Measurements from ENCODE around the gene MRPL49. TPM values are rescaled to one million over a fixed set of nuclear protein-coding genes. Genes with fewer than 3 reads are reported as not detected.

Gene MRPL49
- total RNA-seq, 1 donor from 2014 or later, result 45.1 TPM

DNA sequence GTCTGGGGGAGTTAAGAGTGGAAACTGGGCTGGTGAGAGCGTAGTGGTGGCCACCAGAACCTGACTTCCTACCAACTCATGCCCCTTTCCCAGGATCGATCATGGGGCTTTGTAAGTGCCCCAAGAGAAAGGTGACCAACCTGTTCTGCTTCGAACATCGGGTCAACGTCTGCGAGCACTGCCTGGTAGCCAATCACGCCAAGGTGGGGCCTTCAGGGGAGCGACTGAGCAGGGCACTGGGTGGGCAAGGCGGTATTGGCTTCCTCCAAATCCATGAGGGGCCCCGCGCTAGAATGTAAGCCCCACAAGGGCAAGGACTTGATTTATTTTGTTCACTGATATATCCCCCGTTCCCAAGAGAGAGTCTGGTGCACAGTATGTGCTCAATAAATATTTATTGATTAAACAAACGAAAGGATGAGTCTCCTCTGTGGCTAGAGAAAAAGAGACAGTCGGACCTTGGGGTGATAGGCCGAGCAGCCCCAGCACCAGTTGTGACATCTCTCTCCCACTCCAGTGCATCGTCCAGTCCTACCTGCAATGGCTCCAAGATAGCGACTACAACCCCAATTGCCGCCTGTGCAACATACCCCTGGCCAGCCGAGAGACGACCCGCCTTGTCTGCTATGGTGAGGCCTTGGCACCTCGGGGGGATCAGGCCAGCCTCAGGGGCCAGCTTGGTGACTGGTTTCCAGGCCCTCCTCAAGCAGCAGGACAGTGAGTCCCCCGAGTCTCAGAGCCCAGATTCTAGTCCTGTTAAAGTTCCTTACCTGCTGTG, 37.3 kb upstream of the MRPL49 start:
- no peaks in the 10 kb centered on the region for H3K27me3 Mint-ChIP-seq (ENCODE audit: low read depth, unreplicated experiment)
- Histone ChIP-seq H3K27me3 (ENCODE audit: insufficient read depth, low read length) (no peaks in the 10 kb centered on the region), H4K20me1 (ENCODE audit: insufficient read depth, low read length) (no peaks in the 10 kb centered on the region), H3K4me1 (ENCODE audit: insufficient read depth, low read length) (peaks cover 15% of the 10 kb centered on the region), H3K9ac (ENCODE audit: low read length) (peak overlapping the region; percentile 99), H3K9me3 (ENCODE audit: insufficient read depth, low read depth, low read length) (no peaks in the 10 kb centered on the region), H3K36me3 (ENCODE audit: insufficient read depth, low read length) (peaks cover 14% of the 10 kb centered on the region), H2AFZ (ENCODE audit: low read depth, low read length) (peak overlapping the region; percentile 57), H3K4me3 (ENCODE audit: insufficient read depth, low read depth, low read length) (peak overlapping the region; percentile 98), H3K79me2 (ENCODE audit: insufficient read depth, low read length) (peaks cover 60% of the 10 kb centered on the region), H3K27ac (ENCODE audit: low read depth, low read length) (peak overlapping the region; percentile 98), H3K4me2 (ENCODE audit: low read length) (peak overlapping the region; percentile 95)
- FAIRE-seq (no peak), DNase-seq (ENCODE audit: low read depth) (no peak)
- no peaks in the 10 kb centered on the region for H3K9me3 Mint-ChIP-seq (ENCODE audit: unreplicated experiment)
- H3K27ac Mint-ChIP-seq (ENCODE audit: unreplicated experiment), result peak overlapping the region; percentile 99
- H3K36me3 Mint-ChIP-seq (ENCODE audit: low read depth, unreplicated experiment), result peaks cover 15% of the 10 kb centered on the region
- H3K4me3 Mint-ChIP-seq (ENCODE audit: unreplicated experiment), result peak overlapping the region; percentile 96
- peaks cover 9% of the 10 kb centered on the region for H3K4me1 Mint-ChIP-seq (ENCODE audit: low read depth, unreplicated experiment)
- no peak for TF ChIP-seq EZH2 (IDR thresholded peaks at IDR 0.05; ENCODE audit: insufficient read depth, low read length)
- TF ChIP-seq, protein P1, sequence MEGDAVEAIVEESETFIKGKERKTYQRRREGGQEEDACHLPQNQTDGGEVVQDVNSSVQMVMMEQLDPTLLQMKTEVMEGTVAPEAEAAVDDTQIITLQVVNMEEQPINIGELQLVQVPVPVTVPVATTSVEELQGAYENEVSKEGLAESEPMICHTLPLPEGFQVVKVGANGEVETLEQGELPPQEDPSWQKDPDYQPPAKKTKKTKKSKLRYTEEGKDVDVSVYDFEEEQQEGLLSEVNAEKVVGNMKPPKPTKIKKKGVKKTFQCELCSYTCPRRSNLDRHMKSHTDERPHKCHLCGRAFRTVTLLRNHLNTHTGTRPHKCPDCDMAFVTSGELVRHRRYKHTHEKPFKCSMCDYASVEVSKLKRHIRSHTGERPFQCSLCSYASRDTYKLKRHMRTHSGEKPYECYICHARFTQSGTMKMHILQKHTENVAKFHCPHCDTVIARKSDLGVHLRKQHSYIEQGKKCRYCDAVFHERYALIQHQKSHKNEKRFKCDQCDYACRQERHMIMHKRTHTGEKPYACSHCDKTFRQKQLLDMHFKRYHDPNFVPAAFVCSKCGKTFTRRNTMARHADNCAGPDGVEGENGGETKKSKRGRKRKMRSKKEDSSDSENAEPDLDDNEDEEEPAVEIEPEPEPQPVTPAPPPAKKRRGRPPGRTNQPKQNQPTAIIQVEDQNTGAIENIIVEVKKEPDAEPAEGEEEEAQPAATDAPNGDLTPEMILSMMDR (IDR thresholded peaks at IDR 0.05; ENCODE audit: insufficient read depth, low read depth, low read length), result no peak

DNA sequence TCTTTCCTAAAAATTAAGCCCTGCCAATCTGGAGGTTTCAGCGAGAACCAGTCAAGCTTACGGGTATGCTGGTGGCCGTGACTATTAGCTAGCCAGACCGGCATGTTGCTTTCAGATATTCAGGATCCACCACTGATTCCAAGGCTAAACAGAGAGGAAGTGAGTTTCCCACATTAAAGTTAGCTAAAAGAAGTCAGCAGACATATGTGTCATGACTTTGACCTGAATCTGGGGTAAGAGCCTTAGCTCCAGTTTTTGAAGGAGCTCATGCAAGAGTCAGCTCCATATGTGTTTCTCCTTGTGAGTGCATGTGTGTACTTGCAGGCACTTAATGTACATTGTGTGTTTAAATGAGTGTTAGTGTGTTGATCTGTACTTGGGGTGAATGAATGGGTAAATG, 36.7 kb upstream of the MRPL49 start:
- H3K4me2 ChIP-seq (ENCODE audit: low read length), result peak overlapping the region; percentile 95
- peak overlapping the region; percentile 99 for H3K9ac ChIP-seq (ENCODE audit: low read length)
- DNase-seq (ENCODE audit: low read depth) (no peak), FAIRE-seq (no peak)
- peaks cover 15% of the 10 kb centered on the region for H3K4me1 ChIP-seq (ENCODE audit: insufficient read depth, low read length)
- H3K4me1 Mint-ChIP-seq (ENCODE audit: low read depth, unreplicated experiment), result peaks cover 9% of the 10 kb centered on the region
- H3K36me3 ChIP-seq (ENCODE audit: insufficient read depth, low read length), result peaks cover 13% of the 10 kb centered on the region
- H3K27me3 Mint-ChIP-seq (ENCODE audit: low read depth, unreplicated experiment), result no peaks in the 10 kb centered on the region
- no peaks in the 10 kb centered on the region for H3K27me3 ChIP-seq (ENCODE audit: insufficient read depth, low read length)
- H3K27ac Mint-ChIP-seq (ENCODE audit: unreplicated experiment), result peak overlapping the region; percentile 1
- peak overlapping the region; percentile 96 for H3K4me3 Mint-ChIP-seq (ENCODE audit: unreplicated experiment)
- peak overlapping the region; percentile 98 for H3K4me3 ChIP-seq (ENCODE audit: insufficient read depth, low read depth, low read length)
- TF ChIP-seq, protein P1 (IDR thresholded peaks at IDR 0.05; ENCODE audit: insufficient read depth, low read depth, low read length), result no peak
- no peak for TF ChIP-seq EZH2 (IDR thresholded peaks at IDR 0.05; ENCODE audit: insufficient read depth, low read length)
- H3K9me3 Mint-ChIP-seq (ENCODE audit: unreplicated experiment), result no peaks in the 10 kb centered on the region
- peaks cover 56% of the 10 kb centered on the region for H3K79me2 ChIP-seq (ENCODE audit: insufficient read depth, low read length)
- no peaks in the 10 kb centered on the region for H3K9me3 ChIP-seq (ENCODE audit: insufficient read depth, low read depth, low read length)
- no peak overlapping the region for H2AFZ ChIP-seq (ENCODE audit: low read depth, low read length)
- no peaks in the 10 kb centered on the region for H4K20me1 ChIP-seq (ENCODE audit: insufficient read depth, low read length)
- H3K27ac ChIP-seq (ENCODE audit: low read depth, low read length), result no peak overlapping the region
- H3K36me3 Mint-ChIP-seq (ENCODE audit: low read depth, unreplicated experiment), result peaks cover 16% of the 10 kb centered on the region

DNA sequence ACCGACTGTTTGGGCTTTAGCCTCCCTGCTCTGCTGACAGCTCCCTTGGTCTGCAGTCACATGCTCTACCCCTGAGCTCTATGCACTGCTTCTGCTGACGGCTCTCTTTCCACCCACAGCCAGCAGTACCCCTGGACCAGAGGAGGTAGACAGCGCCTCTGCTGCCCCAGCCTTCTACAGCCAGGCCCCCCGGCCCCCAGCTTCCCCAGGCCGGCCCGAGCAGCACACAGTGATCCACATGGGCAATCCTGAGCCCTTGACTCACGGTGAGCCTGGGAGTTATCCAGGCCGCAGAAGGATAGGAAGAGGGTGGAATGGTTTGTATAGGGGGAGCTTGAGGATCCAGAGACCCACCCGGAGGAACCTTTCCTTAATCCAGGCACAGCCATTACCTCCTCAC, 35.3 kb upstream of the MRPL49 start:
- Mint-ChIP-seq H3K4me3 (ENCODE audit: unreplicated experiment) (no peak overlapping the region), H3K4me1 (ENCODE audit: low read depth, unreplicated experiment) (peaks cover 9% of the 10 kb centered on the region), H3K36me3 (ENCODE audit: low read depth, unreplicated experiment) (peaks cover 16% of the 10 kb centered on the region), H3K27me3 (ENCODE audit: low read depth, unreplicated experiment) (no peaks in the 10 kb centered on the region), H3K9me3 (ENCODE audit: unreplicated experiment) (no peaks in the 10 kb centered on the region), H3K27ac (ENCODE audit: unreplicated experiment) (no peak overlapping the region)
- no peak overlapping the region for H3K9ac ChIP-seq (ENCODE audit: low read length)
- H2AFZ ChIP-seq (ENCODE audit: low read depth, low read length), result no peak overlapping the region
- DNase-seq (ENCODE audit: low read depth) (no peak), FAIRE-seq (no peak)
- no peaks in the 10 kb centered on the region for H3K9me3 ChIP-seq (ENCODE audit: insufficient read depth, low read depth, low read length)
- H3K4me2 ChIP-seq (ENCODE audit: low read length), result no peak overlapping the region
- H3K27ac ChIP-seq (ENCODE audit: low read depth, low read length), result no peak overlapping the region
- no peaks in the 10 kb centered on the region for H4K20me1 ChIP-seq (ENCODE audit: insufficient read depth, low read length)
- H3K36me3 ChIP-seq (ENCODE audit: insufficient read depth, low read length), result peaks cover 9% of the 10 kb centered on the region
- H3K79me2 ChIP-seq (ENCODE audit: insufficient read depth, low read length), result peaks cover 44% of the 10 kb centered on the region
- H3K4me3 ChIP-seq (ENCODE audit: insufficient read depth, low read depth, low read length), result no peak overlapping the region
- no peaks in the 10 kb centered on the region for H3K27me3 ChIP-seq (ENCODE audit: insufficient read depth, low read length)
- TF ChIP-seq, protein P1 (IDR thresholded peaks at IDR 0.05; ENCODE audit: insufficient read depth, low read depth, low read length), result no peak
- TF ChIP-seq EZH2 (IDR thresholded peaks at IDR 0.05; ENCODE audit: insufficient read depth, low read length), result no peak
- H3K4me1 ChIP-seq (ENCODE audit: insufficient read depth, low read length), result peaks cover 15% of the 10 kb centered on the region

Data from astrocyte (in vitro differentiated cells and primary cell).